HepG2 (cell line): Measurements from ENCODE around the gene HCRTR1. TPM values are rescaled to one million over a fixed set of nuclear protein-coding genes. Genes with fewer than 3 reads are reported as not detected.

ENCODE experiments used
- HES4 ChIP-seq: sonication (generic); formaldehyde crosslinking; IDR thresholded peaks from 2 replicates; pipeline ENCODE4 v1.9.0; 2021; ENCODE audit warnings: mild to moderate bottlenecking, missing genetic modification reagents, borderline replicate concordance
- HMGXB4 ChIP-seq, 2 experiments: sonication (generic) in 1 of 2; formaldehyde crosslinking in 1 of 2; IDR thresholded peaks; 2 replicates each; pipeline versions ENCODE4 v1.4.0 to v1.6.1; 2018 to 2020; ENCODE audit warnings: missing genetic modification reagents in 2 of 2, borderline replicate concordance in 1 of 2, low read depth in 1 of 2, mild to moderate bottlenecking in 1 of 2, missing biosample characterization in 1 of 2
- KLF16 ChIP-seq, 2 experiments: sonication (generic) in 1 of 2; formaldehyde crosslinking in 1 of 2; IDR thresholded peaks; 2 replicates each; pipeline versions ENCODE4 v1.6.1 to v1.8.0; 2016 to 2023; ENCODE audit warnings: missing genetic modification reagents in 2 of 2, missing compliant biosample characterization in 1 of 2
- LBX2 ChIP-seq: sonication (generic); formaldehyde crosslinking; IDR thresholded peaks from 2 replicates; pipeline ENCODE4 v1.5.0; 2020; ENCODE audit warnings: missing genetic modification reagents, mild to moderate bottlenecking, borderline replicate concordance
- SMARCC2 ChIP-seq: fragments of 450-650 bp; IDR thresholded peaks from 2 replicates; pipeline ENCODE4 v1.6.1; 2017; ENCODE audit warnings: antibody characterized with exemption, mild to moderate bottlenecking
- SRF ChIP-seq: IDR thresholded peaks from 2 replicates; pipeline ENCODE4 v1.6.1; 2011; ENCODE audit warnings: mild to moderate bottlenecking, low read depth, low read length, moderate library complexity
- XRCC5 ChIP-seq: fragments of 200-400 bp; formaldehyde crosslinking; optimal IDR thresholded peaks from 2 replicates; pipeline ENCODE3; 2017; ENCODE audit warnings: mild to moderate bottlenecking, low read length
- ZBTB7B ChIP-seq: sonication (generic); formaldehyde crosslinking; IDR thresholded peaks from 2 replicates; pipeline ENCODE4 v1.4.0; 2020; ENCODE audit warnings: missing genetic modification reagents
- ZC3H4 ChIP-seq: sonication (generic); formaldehyde crosslinking; IDR thresholded peaks from 2 replicates; pipeline ENCODE4 v1.4.0; 2020; ENCODE audit warnings: missing genetic modification reagents, borderline replicate concordance
- ZNF10 ChIP-seq: sonication (generic); formaldehyde crosslinking; IDR thresholded peaks from 2 replicates; pipeline ENCODE4 v1.4.0; 2020; ENCODE audit warnings: mild to moderate bottlenecking, low read depth, missing genetic modification reagents, borderline replicate concordance
- ZNF230 ChIP-seq: sonication (generic); formaldehyde crosslinking; IDR thresholded peaks from 2 replicates; pipeline ENCODE4 v1.4.0; 2020; ENCODE audit warnings: mild to moderate bottlenecking, missing genetic modification reagents
- ZNF317 ChIP-seq: sonication (generic); formaldehyde crosslinking; IDR thresholded peaks from 2 replicates; pipeline ENCODE4 v1.5.0; 2020; ENCODE audit warnings: mild to moderate bottlenecking, missing genetic modification reagents
- ZNF441 ChIP-seq: sonication (generic); formaldehyde crosslinking; IDR thresholded peaks from 2 replicates; pipeline ENCODE4 v1.7.0; 2021; ENCODE audit warnings: missing genetic modification reagents, borderline replicate concordance
- ZNF556 ChIP-seq: sonication (generic); formaldehyde crosslinking; IDR thresholded peaks from 2 replicates; pipeline ENCODE4 v1.4.0; 2020; ENCODE audit warnings: mild to moderate bottlenecking, missing genetic modification reagents, borderline replicate concordance
- ZNF746 ChIP-seq: sonication (generic); formaldehyde crosslinking; IDR thresholded peaks from 2 replicates; pipeline ENCODE4 v1.8.0; 2022; ENCODE audit warnings: mild to moderate bottlenecking, missing genetic modification reagents
- ZNF878 ChIP-seq: sonication (generic); formaldehyde crosslinking; IDR thresholded peaks from 2 replicates; pipeline ENCODE4 v1.8.1; 2023; ENCODE audit warnings: mild to moderate bottlenecking, missing genetic modification reagents, moderate library complexity
- ZSCAN5A ChIP-seq: sonication (generic); formaldehyde crosslinking; IDR thresholded peaks from 2 replicates; pipeline ENCODE4 v1.8.0; 2022; ENCODE audit warnings: mild to moderate bottlenecking, missing genetic modification reagents, borderline replicate concordance
- polyA plus RNA-seq, 8 experiments: library from polyadenylated mRNA; depleted of rRNA in 3 of 8; stranded (reverse) in 7 of 8; unstranded in 1 of 8; fragments of >200 nt; fragmentation: Illumina TruSeq in 4 of 8; extraction: Trizol in 4 of 8; gene quantifications; 2 replicates each; pipeline versions ENCODE4 v1.2.1 to v1.2.3, GENCODE V29; 2011 to 2016; ENCODE audit warnings: low read depth in 4 of 8, missing spikeins in 1 of 8, mixed read lengths in 1 of 8; ENCODE audit not compliant: insufficient read depth in 1 of 8
- total RNA-seq, 5 experiments: library from RNA; depleted of rRNA; stranded (reverse); fragments of >200 nt; fragmentation: Illumina TruSeq; extraction: Trizol; gene quantifications; 2 replicates each; pipeline ENCODE4 v1.2.3, GENCODE V29; 2016; ENCODE audit warnings: low read depth in 1 of 5
- TF ChIP-seq, protein P1 (sequence below): sonication (generic); formaldehyde crosslinking; IDR thresholded peaks from 2 replicates; pipeline ENCODE4 v1.9.0; 2021; ENCODE audit warnings: missing genetic modification reagents, mild to moderate bottlenecking, borderline replicate concordance
- TF ChIP-seq, protein P2 (sequence below): sonication (generic); formaldehyde crosslinking; conservative IDR thresholded peaks from 2 replicates; pipeline ENCODE4 v1.8.0; 2022; ENCODE audit warnings: low read depth, missing genetic modification reagents
- TF ChIP-seq, protein P3 (sequence below): sonication (generic); IDR thresholded peaks from 2 replicates; pipeline ENCODE4 v1.6.1; 2016; ENCODE audit warnings: low read depth, borderline replicate concordance

The HCRTR1 gene
- total and polyA plus RNA-seq, 2 of the 13 experiments (the other 11 are each of a cell fraction or from before 2014, with no cell fraction given): not detected

GRCh38 chr1:31644560-31645273, 27.2 kb downstream of the HCRTR1 start, which contains the start of gene PEF1 (continued):
- peak; percentile 71; the same call in 1 of the 2 replicates for TF ChIP-seq ZNF230 (CRISPR knock-in tag)
- TF ChIP-seq, protein P1, sequence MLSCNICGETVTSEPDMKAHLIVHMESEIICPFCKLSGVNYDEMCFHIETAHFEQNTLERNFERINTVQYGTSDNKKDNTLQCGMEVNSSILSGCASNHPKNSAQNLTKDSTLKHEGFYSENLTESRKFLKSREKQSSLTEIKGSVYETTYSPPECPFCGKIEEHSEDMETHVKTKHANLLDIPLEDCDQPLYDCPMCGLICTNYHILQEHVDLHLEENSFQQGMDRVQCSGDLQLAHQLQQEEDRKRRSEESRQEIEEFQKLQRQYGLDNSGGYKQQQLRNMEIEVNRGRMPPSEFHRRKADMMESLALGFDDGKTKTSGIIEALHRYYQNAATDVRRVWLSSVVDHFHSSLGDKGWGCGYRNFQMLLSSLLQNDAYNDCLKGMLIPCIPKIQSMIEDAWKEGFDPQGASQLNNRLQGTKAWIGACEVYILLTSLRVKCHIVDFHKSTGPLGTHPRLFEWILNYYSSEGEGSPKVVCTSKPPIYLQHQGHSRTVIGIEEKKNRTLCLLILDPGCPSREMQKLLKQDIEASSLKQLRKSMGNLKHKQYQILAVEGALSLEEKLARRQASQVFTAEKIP (CRISPR knock-in tag): no peak
- TF ChIP-seq LBX2 (CRISPR knock-in tag): no peak; the same call in 1 of the 2 replicates
- TF ChIP-seq SRF: no peak
- TF ChIP-seq ZNF10 (CRISPR knock-in tag): no peak
- TF ChIP-seq, protein P2, sequence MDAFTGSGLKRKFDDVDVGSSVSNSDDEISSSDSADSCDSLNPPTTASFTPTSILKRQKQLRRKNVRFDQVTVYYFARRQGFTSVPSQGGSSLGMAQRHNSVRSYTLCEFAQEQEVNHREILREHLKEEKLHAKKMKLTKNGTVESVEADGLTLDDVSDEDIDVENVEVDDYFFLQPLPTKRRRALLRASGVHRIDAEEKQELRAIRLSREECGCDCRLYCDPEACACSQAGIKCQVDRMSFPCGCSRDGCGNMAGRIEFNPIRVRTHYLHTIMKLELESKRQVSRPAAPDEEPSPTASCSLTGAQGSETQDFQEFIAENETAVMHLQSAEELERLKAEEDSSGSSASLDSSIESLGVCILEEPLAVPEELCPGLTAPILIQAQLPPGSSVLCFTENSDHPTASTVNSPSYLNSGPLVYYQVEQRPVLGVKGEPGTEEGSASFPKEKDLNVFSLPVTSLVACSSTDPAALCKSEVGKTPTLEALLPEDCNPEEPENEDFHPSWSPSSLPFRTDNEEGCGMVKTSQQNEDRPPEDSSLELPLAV (CRISPR knock-in tag): no peak
- TF ChIP-seq ZNF878 (CRISPR knock-in tag): no peak
- TF ChIP-seq ZNF317 (CRISPR knock-in tag): peak; percentile 54; the same call in 1 of the 2 replicates
- peak; percentile 57 to 86; a peak in 3 of 4 replicates for TF ChIP-seq HMGXB4 (CRISPR knock-in tag; IDR thresholded peaks at IDR 0.05; ENCODE audit: borderline replicate concordance in 1 of 2, low read depth in 1 of 2)
- TF ChIP-seq ZC3H4 (CRISPR knock-in tag): no peak
- TF ChIP-seq HES4: no peak; the same call in 1 of the 2 replicates
- TF ChIP-seq ZNF556: no peak
- 0 out of 2 replicates have a peak, but pooled peaks have one; percentile 7 for TF ChIP-seq ZNF441 (CRISPR knock-in tag)
- TF ChIP-seq KLF16 (CRISPR knock-in tag; IDR thresholded peaks at IDR 0.05): peak in 1 of 2 experiments; percentile 92; a peak in 2 of 4 replicates
- no peak; the same call in 1 of the 2 replicates for TF ChIP-seq ZSCAN5A (CRISPR knock-in tag)
- no peak; the same call in 1 of the 2 replicates for TF ChIP-seq ZNF746 (CRISPR knock-in tag)
- TF ChIP-seq XRCC5: peak; percentile 16
- peak; percentile 70; the same call in 1 of the 2 replicates for TF ChIP-seq ZBTB7B
- no peak for TF ChIP-seq SMARCC2
- TF ChIP-seq, protein P3, sequence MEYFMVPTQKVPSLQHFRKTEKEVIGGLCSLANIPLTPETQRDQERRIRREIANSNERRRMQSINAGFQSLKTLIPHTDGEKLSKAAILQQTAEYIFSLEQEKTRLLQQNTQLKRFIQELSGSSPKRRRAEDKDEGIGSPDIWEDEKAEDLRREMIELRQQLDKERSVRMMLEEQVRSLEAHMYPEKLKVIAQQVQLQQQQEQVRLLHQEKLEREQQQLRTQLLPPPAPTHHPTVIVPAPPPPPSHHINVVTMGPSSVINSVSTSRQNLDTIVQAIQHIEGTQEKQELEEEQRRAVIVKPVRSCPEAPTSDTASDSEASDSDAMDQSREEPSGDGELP: peak; percentile 9; the same call in 1 of the 2 replicates
